Sigmoid colon (tissue), 7 donors: ENCODE results near the gene TRIP6. TPM values are rescaled to one million over a fixed set of nuclear protein-coding genes. Genes with fewer than 3 reads are reported as not detected.
A peak's percentile ranks its signal among the peaks of the same experiment; 100 is the strongest.

ENCODE experiments used
- DNase-seq: peaks from one replicate; pipeline ENCODE4 v3.0.0-alpha.2; 2019
- H3K27ac ChIP-seq, 4 donors: fragments of 200-600 bp; sonication (generic); one replicate each; pipeline ENCODE4 v1.5.1; 2016 to 2019; ENCODE audit warnings: mild to moderate bottlenecking in 1 of 4
- H3K27me3 ChIP-seq, 3 donors: fragments of 200-600 bp; sonication (generic); one replicate each; pipeline ENCODE4 v1.5.1; 2019; ENCODE audit warnings: mild to moderate bottlenecking in 1 of 3
- H3K36me3 ChIP-seq, 4 donors: fragments of 200-600 bp; sonication (generic); one replicate each; pipeline ENCODE4 v1.5.1; 2016 to 2019
- H3K4me1 ChIP-seq, 4 donors: fragments of 200-600 bp; sonication (generic); one replicate each; pipeline ENCODE4 v1.5.1; 2017 to 2019
- H3K4me3 ChIP-seq, 4 donors: fragments of 200-600 bp; sonication (generic); one replicate each; pipeline ENCODE4 v1.5.1; 2017 to 2019; ENCODE audit warnings: mild to moderate bottlenecking in 2 of 4, moderate library complexity in 1 of 4
- H3K9me3 ChIP-seq, 4 donors: fragments of 200-600 bp in 3 of 4; sonication (generic) in 3 of 4; one replicate each; pipeline versions ENCODE4 v1.5.1 to v1.6.1; 2013 to 2019
- EP300 ChIP-seq, 4 donors: sonication (generic); formaldehyde crosslinking; IDR thresholded peaks; one replicate each; pipeline ENCODE4 v1.6.1; 2017; ENCODE audit warnings: antibody characterized with exemption in 4 of 4
- POLR2A ChIP-seq, 2 donors: fragments of 450-650 bp; IDR thresholded peaks; one replicate each; pipeline ENCODE4 v1.6.1; 2016; ENCODE audit warnings: antibody characterized with exemption in 2 of 2, mild to moderate bottlenecking in 2 of 2, moderate library complexity in 2 of 2
- POLR2AphosphoS5 ChIP-seq, 4 donors: sonication (generic); formaldehyde crosslinking; IDR thresholded peaks; one replicate each; pipeline ENCODE4 v1.6.1; 2017; ENCODE audit warnings: antibody characterized with exemption in 4 of 4
- WGBS, 2 donors: extraction: QIAGEN DNeasy Blood & Tissue Kit; methylation state at CpG; one replicate each; pipeline ENCODE4 v1.1.7; 2013; 5-methylcytosine and 5-hydroxymethylcytosine counted together
- intact Hi-C: fragments of 100-400 bp; cut with DNase I; formaldehyde crosslinking; loops from one replicate; pipeline ENCODE4 v1.15.1; 2023
- polyA plus RNA-seq, 3 donors: library from polyadenylated mRNA; stranded (reverse); fragments of 200-250 nt; gene quantifications; one replicate each; pipeline ENCODE4 v1.2.3, GENCODE V29; 2013
- total RNA-seq, 4 donors: library from RNA; depleted of rRNA; stranded (reverse); fragments of >200 nt; gene quantifications; one replicate each; pipeline ENCODE4 v1.1.0, GENCODE V29; 2016
- TF ChIP-seq, protein P1 (sequence below), 4 experiments: fragments of 450-650 bp in 3 of 4; fragments of 200-600 bp in 1 of 4; IDR thresholded peaks; one replicate each; pipeline ENCODE4 v1.5.1; 2016 to 2019; ENCODE audit warnings: antibody characterized with exemption in 4 of 4, mild to moderate bottlenecking in 3 of 4, moderate library complexity in 2 of 4
- donor health status: healthy with polysubstance abuse.
- donor health status: Bipolar disorder and iron deficiency.
- donor health status: healthy.

The TRIP6 gene
- total and polyA plus RNA-seq, 7 donors, result 12.0 to 79.7 (median 45.9) TPM

DNA sequence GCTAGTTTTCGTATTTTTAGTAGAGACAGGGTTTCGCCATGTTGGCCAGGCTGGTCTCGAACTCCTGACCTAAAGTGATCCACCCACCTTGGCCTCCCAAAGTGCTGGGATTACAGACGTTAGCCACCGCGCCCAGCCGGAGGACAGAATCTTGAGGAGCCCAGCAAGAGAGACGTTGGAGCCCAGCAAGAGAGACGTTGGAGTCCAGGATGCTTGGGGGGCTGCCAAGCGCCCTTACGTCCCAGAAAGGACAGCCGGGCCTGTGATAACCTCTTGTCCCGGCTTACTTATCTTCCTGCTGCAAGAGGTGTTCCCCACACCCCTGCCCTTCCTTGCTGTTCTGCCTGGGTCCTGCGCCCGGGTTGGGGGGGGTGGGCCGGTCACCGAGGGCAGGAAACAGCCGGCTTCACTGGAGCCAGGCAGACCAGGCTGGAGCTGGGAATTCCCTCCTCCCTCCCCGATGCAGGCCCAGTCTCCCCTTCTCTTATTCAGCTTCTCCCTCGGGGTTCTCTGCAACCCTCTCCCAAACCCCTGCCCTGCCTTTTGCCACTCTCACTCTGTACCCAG lies 38.0 kb upstream of the TRIP6 start:
- peaks cover 0 to 34% (median 27%) of the 10 kb centered on the region in 4 donors for H3K4me1 ChIP-seq
- intact Hi-C loops, result no loop called here
- 27 to 51% methylated on average over 20 of the region's 20 CpGs for WGBS, 2 donors
- H3K27ac ChIP-seq, result peak overlapping the region; percentile 85 to 92 (median 88)
- no peak overlapping the region for H3K4me3 ChIP-seq
- DNase-seq, result no peak
- H3K36me3 ChIP-seq, result no peaks in the 10 kb centered on the region
- H3K9me3 ChIP-seq, result no peaks in the 10 kb centered on the region
- H3K27me3 ChIP-seq, result no peaks in the 10 kb centered on the region
- no peak for TF ChIP-seq EP300 (IDR thresholded peaks at IDR 0.05)
- peak in 2 of 4 donors; percentile 28 to 55 for TF ChIP-seq POLR2AphosphoS5 (IDR thresholded peaks at IDR 0.05)

DNA sequence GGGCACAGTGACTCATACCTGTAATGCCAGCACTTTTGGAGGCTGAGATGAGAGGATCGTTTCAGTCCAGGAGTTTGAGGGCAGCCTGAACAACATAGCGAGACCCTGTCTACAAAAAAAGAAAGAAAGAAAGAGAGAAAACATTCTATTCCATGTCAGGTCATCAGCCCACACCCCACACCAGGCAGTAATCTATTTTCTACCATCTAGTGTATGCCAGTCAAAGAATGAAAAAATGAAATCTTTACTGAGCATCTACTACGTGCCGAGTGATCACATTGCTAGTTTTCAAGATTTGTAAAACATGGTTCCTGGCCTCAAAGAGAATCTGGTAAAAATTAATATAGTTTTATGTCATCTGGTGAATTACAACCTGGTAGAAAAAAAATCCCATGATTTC lies 36.8 kb upstream of the TRIP6 start:
- Histone ChIP-seq H3K4me3 (no peak overlapping the region), H3K27ac (no peak overlapping the region), H3K4me1 (peaks cover 0 to 22% (median 15%) of the 10 kb centered on the region in 4 donors), H3K27me3 (no peaks in the 10 kb centered on the region), H3K9me3 (no peaks in the 10 kb centered on the region), H3K36me3 (no peaks in the 10 kb centered on the region)
- no peak for TF ChIP-seq POLR2AphosphoS5 (IDR thresholded peaks at IDR 0.05)
- TF ChIP-seq EP300 (IDR thresholded peaks at IDR 0.05), result no peak
- no peak for TF ChIP-seq POLR2A (IDR thresholded peaks at IDR 0.05)
- TF ChIP-seq, protein P1, sequence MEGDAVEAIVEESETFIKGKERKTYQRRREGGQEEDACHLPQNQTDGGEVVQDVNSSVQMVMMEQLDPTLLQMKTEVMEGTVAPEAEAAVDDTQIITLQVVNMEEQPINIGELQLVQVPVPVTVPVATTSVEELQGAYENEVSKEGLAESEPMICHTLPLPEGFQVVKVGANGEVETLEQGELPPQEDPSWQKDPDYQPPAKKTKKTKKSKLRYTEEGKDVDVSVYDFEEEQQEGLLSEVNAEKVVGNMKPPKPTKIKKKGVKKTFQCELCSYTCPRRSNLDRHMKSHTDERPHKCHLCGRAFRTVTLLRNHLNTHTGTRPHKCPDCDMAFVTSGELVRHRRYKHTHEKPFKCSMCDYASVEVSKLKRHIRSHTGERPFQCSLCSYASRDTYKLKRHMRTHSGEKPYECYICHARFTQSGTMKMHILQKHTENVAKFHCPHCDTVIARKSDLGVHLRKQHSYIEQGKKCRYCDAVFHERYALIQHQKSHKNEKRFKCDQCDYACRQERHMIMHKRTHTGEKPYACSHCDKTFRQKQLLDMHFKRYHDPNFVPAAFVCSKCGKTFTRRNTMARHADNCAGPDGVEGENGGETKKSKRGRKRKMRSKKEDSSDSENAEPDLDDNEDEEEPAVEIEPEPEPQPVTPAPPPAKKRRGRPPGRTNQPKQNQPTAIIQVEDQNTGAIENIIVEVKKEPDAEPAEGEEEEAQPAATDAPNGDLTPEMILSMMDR (IDR thresholded peaks at IDR 0.05), result no peak
- WGBS, 2 donors, result 77 to 82% methylated on average over 4 of the region's 4 CpGs
- intact Hi-C loops, result no loop called here
- no peak for DNase-seq

- DNase-seq, result no peak
- 48 to 85% methylated on average over 5 of the region's 5 CpGs for WGBS, 2 donors
- intact Hi-C loops, result no loop called here
- no peak overlapping the region for H3K4me3 ChIP-seq
- no peaks in the 10 kb centered on the region for H3K9me3 ChIP-seq
- TF ChIP-seq POLR2A (IDR thresholded peaks at IDR 0.05) (no peak), EP300 (IDR thresholded peaks at IDR 0.05) (no peak), POLR2AphosphoS5 (IDR thresholded peaks at IDR 0.05) (no peak)
- TF ChIP-seq, protein P1 (IDR thresholded peaks at IDR 0.05), result no peak
- peaks cover 0 to 22% (median 13%) of the 10 kb centered on the region in 4 donors for H3K4me1 ChIP-seq
- no peaks in the 10 kb centered on the region for H3K27me3 ChIP-seq
- no peak overlapping the region for H3K27ac ChIP-seq
- H3K36me3 ChIP-seq, result no peaks in the 10 kb centered on the region
Observed at GRCh38 chr7:100832281-100832633, 34.9 kb upstream of the TRIP6 start.

- no peaks in the 10 kb centered on the region for H3K27me3 ChIP-seq
- peak overlapping the region in 2 of 4 donors; percentile 36 to 45 for H3K4me3 ChIP-seq
- intact Hi-C loops, result no loop called here
- TF ChIP-seq EP300 (IDR thresholded peaks at IDR 0.05) (no peak), POLR2A (IDR thresholded peaks at IDR 0.05) (no peak), POLR2AphosphoS5 (IDR thresholded peaks at IDR 0.05) (peak in 1 of 4 donors; percentile 9)
- TF ChIP-seq, protein P1 (IDR thresholded peaks at IDR 0.05), result no peak
- H3K27ac ChIP-seq, result peak overlapping the region; percentile 72 to 88 (median 81)
- no peaks in the 10 kb centered on the region for H3K9me3 ChIP-seq
- 13 to 39% methylated on average over 17 of the region's 17 CpGs for WGBS, 2 donors
- no peaks in the 10 kb centered on the region for H3K36me3 ChIP-seq
- no peak for DNase-seq
- H3K4me1 ChIP-seq, result peaks cover 0 to 16% (median 8%) of the 10 kb centered on the region in 4 donors
Observed at GRCh38 chr7:100835903-100836811, 31.0 kb upstream of the TRIP6 start.

DNA sequence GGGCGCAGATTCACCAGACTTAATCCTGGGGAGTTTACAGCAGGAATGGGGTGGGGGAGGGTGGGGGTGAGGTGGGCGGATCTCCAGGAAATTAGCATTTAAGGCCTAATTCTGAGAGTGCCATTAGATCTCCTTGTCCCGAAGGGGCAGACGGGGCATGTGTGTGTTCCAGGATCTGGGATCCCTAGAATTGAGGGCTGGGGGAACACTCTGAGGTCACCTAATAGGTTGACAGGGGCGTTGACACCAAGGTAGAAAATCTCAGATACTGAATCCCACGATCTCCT lies 30.4 kb upstream of the TRIP6 start:
- no peak for TF ChIP-seq POLR2A (IDR thresholded peaks at IDR 0.05)
- TF ChIP-seq EP300 (IDR thresholded peaks at IDR 0.05), result no peak
- TF ChIP-seq, protein P1 (IDR thresholded peaks at IDR 0.05), result no peak
- TF ChIP-seq POLR2AphosphoS5 (IDR thresholded peaks at IDR 0.05), result no peak
- Histone ChIP-seq H3K4me3 (peak overlapping the region in 3 of 4 donors; percentile 36 to 45 (median 42)), H3K4me1 (peaks cover 0 to 16% (median 8%) of the 10 kb centered on the region in 4 donors), H3K9me3 (no peaks in the 10 kb centered on the region), H3K36me3 (no peaks in the 10 kb centered on the region), H3K27ac (peak overlapping the region; percentile 72 to 88 (median 81)), H3K27me3 (no peaks in the 10 kb centered on the region)
- WGBS, 2 donors, result 15 to 44% methylated on average over 6 of the region's 6 CpGs
- no peak for DNase-seq
- intact Hi-C loops, result no loop called here
